Prostate gland (tissue), 2 donors: ENCODE measurements around the gene GAP43. TPM values are rescaled to one million over a fixed set of nuclear protein-coding genes. Genes with fewer than 3 reads are reported as not detected.

Experiments used
- DNase-seq: peaks from one replicate; pipeline ENCODE4 v3.0.0-alpha.2; 2019; ENCODE audit warnings: low spot score
- H3K27ac ChIP-seq, 2 donors: fragments of 200-600 bp; sonication (generic); 2 replicates each; pipeline ENCODE4 v1.5.1; 2017 to 2019
- H3K27me3 ChIP-seq: fragments of 200-600 bp; sonication (generic); replicated peaks from 2 replicates; pipeline ENCODE4 v1.5.1; 2019; ENCODE audit not compliant: insufficient read depth
- H3K36me3 ChIP-seq, 2 donors: fragments of 200-600 bp; sonication (generic); 1 replicate in 1 of 2; 2 replicates in 1 of 2; pipeline versions ENCODE4 v1.5.1 to v1.8.1; 2017 to 2019
- H3K4me1 ChIP-seq: fragments of 200-600 bp; sonication (generic); replicated peaks from 2 replicates; pipeline ENCODE4 v1.5.1; 2019
- H3K4me3 ChIP-seq, 2 donors: fragments of 200-600 bp; sonication (generic); 2 replicates each; pipeline ENCODE4 v1.5.1; 2017 to 2019
- H3K9me3 ChIP-seq: fragments of 200-600 bp; sonication (generic); 2 replicates; pipeline ENCODE4 v1.5.1; 2017
- POLR2A ChIP-seq: fragments of 450-650 bp; IDR thresholded peaks from one replicate; pipeline ENCODE4 v1.6.1; 2016; ENCODE audit warnings: antibody characterized with exemption, mild to moderate bottlenecking
- POLR2AphosphoS5 ChIP-seq: sonication (generic); formaldehyde crosslinking; IDR thresholded peaks from one replicate; pipeline ENCODE4 v1.6.1; 2017; ENCODE audit warnings: antibody characterized with exemption
- WGBS: methylation state at CpG from one replicate; pipeline ENCODE4 v1.1.5; 2018; 5-methylcytosine and 5-hydroxymethylcytosine counted together
- intact Hi-C: fragments of 100-400 bp; cut with DNase I; formaldehyde crosslinking; loops from one replicate; pipeline ENCODE4 v1.14.2; 2022
- total RNA-seq, 2 donors: library from RNA; depleted of rRNA; stranded (reverse); fragments of >200 nt; gene quantifications; one replicate each; pipeline ENCODE4 v1.1.0, GENCODE V29; 2016
- TF ChIP-seq, protein P1 (sequence below), 4 experiments: fragments of 200-600 bp in 2 of 4; fragments of 450-650 bp in 2 of 4; sonication (generic) in 2 of 4; IDR thresholded peaks; 1 replicate in 3 of 4; 2 replicates in 1 of 4; pipeline ENCODE4 v1.5.1; 2016 to 2019; ENCODE audit warnings: antibody characterized with exemption in 4 of 4, mild to moderate bottlenecking in 2 of 4, moderate library complexity in 2 of 4

GAP43 gene
- total RNA-seq, 2 donors from 2014 or later = 0.74 TPM; not detected in 1

DNA sequence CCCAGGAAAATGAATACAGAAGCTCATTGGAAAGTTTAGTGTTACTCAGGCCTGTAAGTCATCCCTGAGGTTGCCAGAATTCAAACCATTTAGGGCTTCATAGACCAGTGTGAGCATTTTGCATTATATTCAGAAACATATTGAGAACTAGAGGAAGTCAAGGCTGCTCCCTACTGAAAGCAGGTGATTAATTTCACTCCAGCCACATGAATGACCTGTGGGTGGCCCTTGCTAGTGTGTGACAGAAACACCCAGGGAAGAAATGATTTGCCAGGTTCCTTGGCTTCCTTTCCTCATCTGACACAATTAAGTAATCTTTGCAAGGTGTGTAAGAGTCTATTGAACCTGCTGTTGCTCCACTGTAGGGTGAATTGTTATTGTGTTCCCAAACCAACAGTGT lies 61.8 kb downstream of the GAP43 start:
- Histone ChIP-seq H3K9me3 (no peaks in the 10 kb centered on the region), H3K27ac (no peak overlapping the region), H3K4me1 (no peaks in the 10 kb centered on the region), H3K36me3 (no peaks in the 10 kb centered on the region), H3K4me3 (no peak overlapping the region), H3K27me3 (no peaks in the 10 kb centered on the region)
- intact Hi-C loops = no loop called here
- TF ChIP-seq, protein P1, sequence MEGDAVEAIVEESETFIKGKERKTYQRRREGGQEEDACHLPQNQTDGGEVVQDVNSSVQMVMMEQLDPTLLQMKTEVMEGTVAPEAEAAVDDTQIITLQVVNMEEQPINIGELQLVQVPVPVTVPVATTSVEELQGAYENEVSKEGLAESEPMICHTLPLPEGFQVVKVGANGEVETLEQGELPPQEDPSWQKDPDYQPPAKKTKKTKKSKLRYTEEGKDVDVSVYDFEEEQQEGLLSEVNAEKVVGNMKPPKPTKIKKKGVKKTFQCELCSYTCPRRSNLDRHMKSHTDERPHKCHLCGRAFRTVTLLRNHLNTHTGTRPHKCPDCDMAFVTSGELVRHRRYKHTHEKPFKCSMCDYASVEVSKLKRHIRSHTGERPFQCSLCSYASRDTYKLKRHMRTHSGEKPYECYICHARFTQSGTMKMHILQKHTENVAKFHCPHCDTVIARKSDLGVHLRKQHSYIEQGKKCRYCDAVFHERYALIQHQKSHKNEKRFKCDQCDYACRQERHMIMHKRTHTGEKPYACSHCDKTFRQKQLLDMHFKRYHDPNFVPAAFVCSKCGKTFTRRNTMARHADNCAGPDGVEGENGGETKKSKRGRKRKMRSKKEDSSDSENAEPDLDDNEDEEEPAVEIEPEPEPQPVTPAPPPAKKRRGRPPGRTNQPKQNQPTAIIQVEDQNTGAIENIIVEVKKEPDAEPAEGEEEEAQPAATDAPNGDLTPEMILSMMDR (IDR thresholded peaks at IDR 0.05) = no peak
- no peak for TF ChIP-seq POLR2AphosphoS5
- no peak for TF ChIP-seq POLR2A
- DNase-seq = no peak

GRCh38 chr3:115687721-115688120 lies 64.4 kb downstream of the GAP43 start:
- WGBS = 87% methylated on average over 6 of the region's 6 CpGs
- no peak overlapping the region for H3K4me3 ChIP-seq
- TF ChIP-seq POLR2AphosphoS5 (no peak), POLR2A (no peak)
- TF ChIP-seq, protein P1 (IDR thresholded peaks at IDR 0.05) = no peak
- DNase-seq = no peak
- H3K9me3 ChIP-seq = no peaks in the 10 kb centered on the region
- intact Hi-C loops = no loop called here
- no peaks in the 10 kb centered on the region for H3K4me1 ChIP-seq
- H3K27me3 ChIP-seq = no peaks in the 10 kb centered on the region
- H3K27ac ChIP-seq = no peak overlapping the region
- H3K36me3 ChIP-seq = no peaks in the 10 kb centered on the region

DNA sequence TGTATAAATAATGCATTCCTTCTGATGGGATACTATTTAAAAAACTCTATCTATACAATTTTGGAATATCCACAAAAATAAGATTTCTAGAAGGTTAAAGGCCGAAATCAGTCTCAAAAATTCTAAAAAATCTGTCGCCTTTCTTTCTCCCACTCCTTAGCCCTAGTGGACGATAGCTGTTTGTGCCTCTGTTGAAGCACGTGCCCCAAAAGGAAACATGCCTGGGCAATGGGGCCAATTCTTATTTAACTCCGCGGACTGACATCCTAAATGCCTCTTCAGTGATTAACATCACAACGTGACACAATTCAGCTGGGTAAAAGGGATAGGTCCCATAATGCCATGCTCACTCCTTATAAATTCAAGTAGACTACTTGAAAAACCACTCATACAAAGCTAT lies 65.1 kb downstream of the GAP43 start:
- no peak overlapping the region for H3K27ac ChIP-seq
- intact Hi-C loops = no loop called here
- WGBS = 86% methylated on average over 7 of the region's 7 CpGs
- no peaks in the 10 kb centered on the region for H3K27me3 ChIP-seq
- no peak for DNase-seq
- H3K9me3 ChIP-seq = no peaks in the 10 kb centered on the region
- H3K36me3 ChIP-seq = no peaks in the 10 kb centered on the region
- no peak for TF ChIP-seq POLR2A
- TF ChIP-seq, protein P1 (IDR thresholded peaks at IDR 0.05) = no peak
- no peak for TF ChIP-seq POLR2AphosphoS5
- no peak overlapping the region for H3K4me3 ChIP-seq
- H3K4me1 ChIP-seq = no peaks in the 10 kb centered on the region

GRCh38 chr3:115689928-115690327 lies 66.6 kb downstream of the GAP43 start:
- no peak overlapping the region for H3K27ac ChIP-seq
- H3K36me3 ChIP-seq = no peaks in the 10 kb centered on the region
- H3K27me3 ChIP-seq = no peaks in the 10 kb centered on the region
- intact Hi-C loops = loop anchor here (5.0 kb wide), 2 partner anchors 92 to 473 kb away; no protein-coding TSS in a partner anchor
- WGBS = 71% methylated on average over 5 of the region's 5 CpGs
- no peaks in the 10 kb centered on the region for H3K4me1 ChIP-seq
- DNase-seq = no peak
- H3K4me3 ChIP-seq = no peak overlapping the region
- TF ChIP-seq, protein P1 (IDR thresholded peaks at IDR 0.05) = no peak
- TF ChIP-seq POLR2A (no peak), POLR2AphosphoS5 (no peak)
- no peaks in the 10 kb centered on the region for H3K9me3 ChIP-seq

- intact Hi-C loops = loop anchor here (2.0 to 5.0 kb wide), 3 partner anchors 75 to 475 kb away; no protein-coding TSS in a partner anchor
- WGBS = 56% methylated on average over 4 of the region's 4 CpGs
Observed at GRCh38 chr3:115691964-115692363, 68.7 kb downstream of the GAP43 start.

More at GRCh38 chr3:115691964-115692363, 68.7 kb downstream of the GAP43 start:
- Histone ChIP-seq H3K27me3 (no peaks in the 10 kb centered on the region), H3K9me3 (no peaks in the 10 kb centered on the region), H3K4me3 (no peak overlapping the region), H3K27ac (no peak overlapping the region), H3K4me1 (no peaks in the 10 kb centered on the region), H3K36me3 (no peaks in the 10 kb centered on the region)
- DNase-seq = no peak
- TF ChIP-seq, protein P1 (IDR thresholded peaks at IDR 0.05) = no peak
- TF ChIP-seq POLR2A (no peak), POLR2AphosphoS5 (no peak)
